IMR-90 (cell line): ENCODE data around the gene STEAP1. TPM values are rescaled to one million over a fixed set of nuclear protein-coding genes. Genes with fewer than 3 reads are reported as not detected.

Source experiments
- ATAC-seq: fragments of 200-7000 bp; cut with Tn5 transposase; 2 replicates; pipeline ENCODE4 v1.9.1; 2020; ENCODE audit warnings: low read depth, mild to moderate bottlenecking, moderate library complexity
- BruUV-seq: library from RNA; stranded (reverse); fragments of 400-500 nt; replicated peaks from 2 replicates; lab custom pipeline; 2021; lab: Mats Ljungman, UMichigan
- CTCF ChIA-PET: fragments of 300-600 bp; formaldehyde crosslinking; extraction: SDS; loops from one replicate; lab custom pipeline; 2021; ENCODE audit warnings: antibody characterized with exemption; lab: Yijun Ruan, JAX
- POLR2A ChIA-PET: fragments of 300-600 bp; sonication (Branson Sonifier 250); formaldehyde crosslinking; loops from one replicate; lab custom pipeline; 2022; ENCODE audit warnings: antibody characterized with exemption; ENCODE audit not compliant: unreplicated experiment; lab: Charles Lee
- DNase-seq: peaks from one replicate; pipeline ENCODE4 v3.0.0; 2013
- H2AFZ ChIP-seq: replicated peaks from 2 replicates; pipeline ENCODE3; 2013; ENCODE audit warnings: low read length, mild to moderate bottlenecking; ENCODE audit not compliant: poor library complexity
- H2AK5ac ChIP-seq: 2 replicates; pipeline ENCODE4 v1.6.1; 2013; ENCODE audit warnings: low read depth, low read length, inconsistent platforms
- H2AK9ac ChIP-seq: replicated peaks from 2 replicates; pipeline ENCODE3; 2013; ENCODE audit warnings: mild to moderate bottlenecking, low read depth, low read length, moderate library complexity; ENCODE audit not compliant: poor library complexity
- H2BK120ac ChIP-seq: 2 replicates; pipeline ENCODE4 v1.6.1; 2013; ENCODE audit warnings: low read depth, low read length, inconsistent platforms
- H2BK15ac ChIP-seq: 3 replicates; pipeline ENCODE4 v1.6.1; 2013; ENCODE audit warnings: low read depth, low read length, inconsistent platforms
- H2BK20ac ChIP-seq: 2 replicates; pipeline ENCODE4 v1.6.1; 2013; ENCODE audit warnings: low read depth, mild to moderate bottlenecking, inconsistent platforms, low read length, moderate library complexity
- H2BK5ac ChIP-seq: 2 replicates; pipeline ENCODE4 v1.6.1; 2013; ENCODE audit warnings: mild to moderate bottlenecking, low read depth, low read length, inconsistent platforms; ENCODE audit not compliant: poor library complexity, severe bottlenecking
- H3K14ac ChIP-seq: replicated peaks from 2 replicates; pipeline ENCODE4 v1.6.1; 2013; ENCODE audit warnings: low read depth, low read length, inconsistent platforms
- H3K18ac ChIP-seq: 2 replicates; pipeline ENCODE4 v1.6.1; 2013; ENCODE audit warnings: low read depth, low read length, control low read depth
- H3K23ac ChIP-seq: 2 replicates; pipeline ENCODE4 v1.6.1; 2013; ENCODE audit warnings: low read depth, low read length, inconsistent platforms
- H3K27ac ChIP-seq: 2 replicates; pipeline ENCODE4 v1.5.1; 2013; ENCODE audit warnings: mild to moderate bottlenecking, control low read depth, low read length; ENCODE audit not compliant: insufficient read depth
- H3K27me3 ChIP-seq: 2 replicates; pipeline ENCODE4 v1.6.1; 2013; ENCODE audit warnings: low read length; ENCODE audit not compliant: control insufficient read depth, insufficient read depth
- H3K36me3 ChIP-seq: 2 replicates; pipeline ENCODE4 v1.6.1; 2013; ENCODE audit warnings: low read length, mixed read lengths; ENCODE audit not compliant: control insufficient read depth, insufficient read depth
- H3K4ac ChIP-seq: 2 replicates; pipeline ENCODE4 v1.6.1; 2013; ENCODE audit warnings: low read depth, low read length, inconsistent platforms
- H3K4me1 ChIP-seq: 2 replicates; pipeline ENCODE4 v1.6.1; 2013; ENCODE audit warnings: low read length, mixed read lengths; ENCODE audit not compliant: control insufficient read depth, insufficient read depth
- H3K4me2 ChIP-seq: 2 replicates; pipeline ENCODE4 v1.6.1; 2013; ENCODE audit warnings: low read depth, mild to moderate bottlenecking, control low read depth, low read length, moderate library complexity
- H3K4me3 ChIP-seq: 2 replicates; pipeline ENCODE4 v1.5.1; 2013; ENCODE audit warnings: low read depth, mild to moderate bottlenecking, control low read depth, low read length, moderate library complexity; ENCODE audit not compliant: insufficient read depth
- H3K56ac ChIP-seq: 2 replicates; pipeline ENCODE4 v1.6.1; 2013; ENCODE audit warnings: low read length, inconsistent platforms; ENCODE audit not compliant: insufficient read depth; ENCODE audit errors: extremely low read depth
- H3K79me1 ChIP-seq, 2 experiments: 2 replicates each; pipeline ENCODE4 v1.6.1; 2013; ENCODE audit warnings: low read length in 2 of 2, inconsistent platforms in 1 of 2, low read depth in 1 of 2
- H3K9ac ChIP-seq: 2 replicates; pipeline ENCODE4 v1.6.1; 2013; ENCODE audit warnings: low read depth, low read length, control low read depth
- H3K9me1 ChIP-seq: 2 replicates; pipeline ENCODE4 v1.6.1; 2013; ENCODE audit warnings: low read length, inconsistent platforms; ENCODE audit not compliant: insufficient read depth
- H3K9me3 ChIP-seq: 2 replicates; pipeline ENCODE4 v1.6.1; 2013; ENCODE audit warnings: low read length; ENCODE audit not compliant: control insufficient read depth, insufficient read depth
- H4K20me1 ChIP-seq: 2 replicates; pipeline ENCODE4 v1.6.1; 2013; ENCODE audit warnings: low read length, inconsistent platforms; ENCODE audit not compliant: insufficient read depth
- H4K5ac ChIP-seq: 2 replicates; pipeline ENCODE4 v1.6.1; 2013; ENCODE audit warnings: mild to moderate bottlenecking, low read depth, low read length, control low read depth
- H4K8ac ChIP-seq, 2 experiments: 2 replicates each; pipeline ENCODE4 v1.6.1; 2013; ENCODE audit warnings: low read depth in 2 of 2, low read length in 2 of 2, control low read depth in 1 of 2, inconsistent platforms in 1 of 2
- H4K91ac ChIP-seq: 2 replicates; pipeline ENCODE4 v1.6.1; 2013; ENCODE audit warnings: low read depth, low read length, inconsistent platforms; ENCODE audit not compliant: insufficient read depth
- BHLHE40 ChIP-seq: fragments of 150-350 bp; IDR thresholded peaks from 2 replicates; pipeline ENCODE4 v1.6.1; 2016; ENCODE audit warnings: mild to moderate bottlenecking, low read depth, low read length
- FOS ChIP-seq: fragments of 150-350 bp; IDR thresholded peaks from 2 replicates; pipeline ENCODE4 v1.6.1; 2016; ENCODE audit warnings: low read depth, low read length
- MXI1 ChIP-seq: IDR thresholded peaks from 2 replicates; pipeline ENCODE4 v1.6.1; 2012; ENCODE audit warnings: low read depth, mild to moderate bottlenecking, low read length, moderate library complexity, borderline replicate concordance
- NFE2L2 ChIP-seq: fragments of 150-350 bp; IDR thresholded peaks from 2 replicates; pipeline ENCODE4 v1.6.1; 2016; ENCODE audit warnings: low read depth, mild to moderate bottlenecking, low read length
- POLR2A ChIP-seq: IDR thresholded peaks from 2 replicates; pipeline ENCODE4 v1.6.1; 2012; ENCODE audit warnings: mild to moderate bottlenecking, low read depth, low read length
- RCOR1 ChIP-seq: IDR thresholded peaks from 2 replicates; pipeline ENCODE4 v1.6.1; 2012; ENCODE audit warnings: mild to moderate bottlenecking, low read length, improper control_type of control experiment; ENCODE audit not compliant: insufficient replicate concordance
- SMC3 ChIP-seq: fragments of 150-350 bp; IDR thresholded peaks from 2 replicates; pipeline ENCODE4 v1.6.1; 2016; ENCODE audit warnings: low read depth, mild to moderate bottlenecking, antibody characterized with exemption, low read length, moderate library complexity
- USF2 ChIP-seq: fragments of 150-350 bp; IDR thresholded peaks from 2 replicates; pipeline ENCODE4 v1.6.1; 2017; ENCODE audit warnings: mild to moderate bottlenecking, antibody characterized with exemption, low read length, low read depth
- WGBS, 2 experiments: methylation state at CpG; one replicate each; pipeline versions ENCODE4 v1.1.5 to v1.1.7; 2013; ENCODE audit warnings: missing lambda C conversion rate in 2 of 2; ENCODE audit not compliant: insufficient read length in 1 of 2; ENCODE audit errors: extremely low coverage in 2 of 2; 5-methylcytosine and 5-hydroxymethylcytosine counted together
- dilution Hi-C: fragments of 300-500 bp; cut with HindIII; formaldehyde crosslinking; loops from one replicate; pipeline ENCODE4 v1.14.3; 2018; ENCODE audit warnings: low sequenced_read_pairs; ENCODE audit not compliant: unreplicated experiment
- in situ Hi-C: fragments of 300-500 bp; cut with MboI; formaldehyde crosslinking; loops from 3 replicates; pipeline ENCODE4 v1.14.3; 2019; ENCODE audit warnings: low sequenced_read_pairs, inconsistent platforms, mixed read lengths
- intact Hi-C: fragments of 100-400 bp; cut with micrococcal nuclease; formaldehyde crosslinking; loops from 2 replicates; pipeline ENCODE4 v1.10.0; 2022
- polyA plus RNA-seq, 3 experiments: library from polyadenylated mRNA; depleted of rRNA; stranded (reverse); fragments of >200 nt; gene quantifications; 2 replicates each; pipeline ENCODE4 v1.2.3, GENCODE V29; 2012; ENCODE audit warnings: low replicate concordance in 1 of 3
- total RNA-seq: library from RNA; depleted of rRNA; stranded (reverse); fragments of >200 nt; gene quantifications from 2 replicates; pipeline ENCODE4 v1.2.3, GENCODE V29; 2012

Gene STEAP1
- total and polyA plus RNA-seq, 2 of the 4 experiments (the other 2 are of a cell fraction), result 3.9 to 5.2 TPM

- H3K9me3 ChIP-seq, result no peaks in the 10 kb centered on the region; the same call in 1 of the 2 replicates
- no peak overlapping the region for H4K5ac ChIP-seq
- H2BK20ac ChIP-seq, result no peak overlapping the region
- WGBS, 2 experiments, result no CpG with 5 or more reads among the region's 4 CpGs
- DNase-seq, result peak; percentile 50
- TF ChIP-seq FOS (no peak), RCOR1 (no peak), POLR2A (no peak), NFE2L2 (no peak), SMC3 (no peak), MXI1 (no peak), USF2 (no peak), BHLHE40 (no peak)
- no peak overlapping the region for H3K56ac ChIP-seq
- H4K91ac ChIP-seq, result no peak overlapping the region
- in situ Hi-C loops (no loop called here), intact Hi-C loops (no loop called here), dilution Hi-C loops (no loop called here)
- H3K9ac ChIP-seq, result no peak overlapping the region
- no peaks in the 10 kb centered on the region for H3K9me1 ChIP-seq
- POLR2A ChIA-PET, result no interaction called here
- H3K4ac ChIP-seq, result no peak overlapping the region
- no peak overlapping the region for H3K23ac ChIP-seq
- no peak overlapping the region for H3K4me2 ChIP-seq
- no peak for ATAC-seq
- no peak overlapping the region for H3K27ac ChIP-seq
- no peak overlapping the region for H2AFZ ChIP-seq
- no peak overlapping the region for H2BK120ac ChIP-seq
- H3K79me1 ChIP-seq, result no peaks in the 10 kb centered on the region
- no peak overlapping the region for H3K14ac ChIP-seq
- no peak overlapping the region for H3K4me3 ChIP-seq
- no peaks in the 10 kb centered on the region for H3K27me3 ChIP-seq
- H3K18ac ChIP-seq, result no peak overlapping the region
- H2AK9ac ChIP-seq, result no peak overlapping the region
- H4K8ac ChIP-seq, result no peak overlapping the region
- no peaks in the 10 kb centered on the region for H4K20me1 ChIP-seq
- H3K4me1 ChIP-seq, result peaks cover 2% of the 10 kb centered on the region; the same call in 1 of the 2 replicates
- BruUV-seq, result no TSS peak
- no peak overlapping the region for H2BK15ac ChIP-seq
- no peak overlapping the region for H2AK5ac ChIP-seq
- CTCF ChIA-PET, result no interaction called here
- no peak overlapping the region for H2BK5ac ChIP-seq
- H3K36me3 ChIP-seq, result no peaks in the 10 kb centered on the region
Observed at GRCh38 chr7:90173127-90173844, 19.0 kb downstream of the STEAP1 start.
